Measurements from ENCODE around the gene PARP15. TPM values are rescaled to one million over a fixed set of nuclear protein-coding genes. Genes with fewer than 3 reads are reported as not detected.

The PARP15 gene
- total RNA-seq, 1 experiment from 2014 or later = 0.24 TPM

GRCh38 chr3:122662505-122662904, 85.1 kb downstream of the PARP15 start:
- no peaks in the 10 kb centered on the region for H3K23me2 ChIP-seq (ENCODE audit: insufficient read length, low read depth, low read length, poor library complexity, severe bottlenecking)

More at GRCh38 chr3:122662505-122662904, 85.1 kb downstream of the PARP15 start:
- no peak overlapping the region for H3K27ac ChIP-seq (ENCODE audit: insufficient read length, low read depth, low read length)
- no peak overlapping the region for H2BK20ac ChIP-seq (ENCODE audit: low read depth, low read length, poor library complexity, severe bottlenecking)
- H3K79me1 ChIP-seq (ENCODE audit: insufficient read depth, low read depth, low read length, poor library complexity, severe bottlenecking) = no peaks in the 10 kb centered on the region
- no peak overlapping the region for H4K8ac ChIP-seq (replicated peaks; ENCODE audit: insufficient read length, low read depth, low read length)
- H4K20me1 ChIP-seq (ENCODE audit: control insufficient read depth, insufficient read depth, insufficient read length) = no peaks in the 10 kb centered on the region
- H3K4ac ChIP-seq (ENCODE audit: low read depth, low read length) = no peak overlapping the region
- H3K18ac ChIP-seq (ENCODE audit: insufficient read length, low read depth, low read length) = no peak overlapping the region
- no peak overlapping the region for H4K5ac ChIP-seq (ENCODE audit: insufficient read length, low read depth, low read length)
- no peak overlapping the region for H2BK5ac ChIP-seq (ENCODE audit: insufficient read length, low read length)
- Mint-ChIP-seq H3K36me3 (ENCODE audit: insufficient read depth in 1 of 3, low read depth in 3 of 3) (no peaks in the 10 kb centered on the region), H3K9me3 (no peaks in the 10 kb centered on the region; a peak in 1 of 5 replicates), H3K4me3 (no peak overlapping the region), H3K4me1 (peaks cover 0 to 7% of the 10 kb centered on the region in 2 experiments; a peak in 1 of 4 replicates), H3K27ac (no peak overlapping the region), H3K27me3 (ENCODE audit: low read depth) (peaks cover 13% of the 10 kb centered on the region)
- no peak for DNase-seq
- WGBS (ENCODE audit: extremely low coverage, insufficient read length, low lambda C conversion rate) = no CpG with 5 or more reads among the region's 2 CpGs
- TF ChIP-seq CTCF (conservative IDR thresholded peaks at IDR 0.05) = no peak
- H2BK12ac ChIP-seq (ENCODE audit: insufficient read length, low read depth, low read length) = no peak overlapping the region
- H3K79me2 ChIP-seq (ENCODE audit: insufficient read depth, low read length) = no peaks in the 10 kb centered on the region
- no peak overlapping the region for H3K14ac ChIP-seq (ENCODE audit: insufficient read depth, low read length)
- no peak overlapping the region for H3T11ph ChIP-seq (ENCODE audit: low read length)
- no peaks in the 10 kb centered on the region for H3K27me3 ChIP-seq (ENCODE audit: insufficient read depth, low read length)
- no peak overlapping the region for H3K4me2 ChIP-seq (ENCODE audit: insufficient read depth, insufficient read length, low read length)
- no peak overlapping the region for H3K23ac ChIP-seq (ENCODE audit: insufficient read length, low read depth, low read length)
- no peak overlapping the region for H4K91ac ChIP-seq (ENCODE audit: insufficient read length, low read depth, low read length)
- no peak overlapping the region for H3K56ac ChIP-seq (ENCODE audit: insufficient read length, low read depth, low read length)
- H2BK120ac ChIP-seq (ENCODE audit: low read depth, low read length, poor library complexity, severe bottlenecking) = no peak overlapping the region
- H2BK15ac ChIP-seq (ENCODE audit: low read depth, low read length) = no peak overlapping the region
- H2AFZ ChIP-seq (ENCODE audit: low read length) = no peak overlapping the region
- no peaks in the 10 kb centered on the region for H3K9me3 ChIP-seq (ENCODE audit: control insufficient read depth, low read depth, low read length)
- H2AK5ac ChIP-seq (ENCODE audit: insufficient read length, low read length) = no peak overlapping the region
- no peak overlapping the region for H3K9ac ChIP-seq (ENCODE audit: extremely low read depth, insufficient read length, low read length)
- H3K4me1 ChIP-seq (ENCODE audit: insufficient read depth, low read length) = no peaks in the 10 kb centered on the region
